Activated naive CD4-positive, alpha-beta T cell treated with anti-CD3 and anti-CD28 coated beads for 36 hours (primary cell): ENCODE data around the gene TIMM22. TPM values are rescaled to one million over a fixed set of nuclear protein-coding genes. Genes with fewer than 3 reads are reported as not detected.

Experiments used
- CTCF ChIA-PET: fragments of 350-600 bp; sonication (Branson Sonifier 250); formaldehyde crosslinking; loops from one replicate; lab custom pipeline; 2021; ENCODE audit warnings: antibody characterized with exemption; lab: Charles Lee
- DNase-seq: peaks from one replicate; pipeline ENCODE4 v3.0.0-alpha.2; 2020
- H3K27ac Mint-ChIP-seq: one replicate; pipeline ENCODE4 v1.8.0; 2021; ENCODE audit warnings: mild to moderate bottlenecking, mixed read lengths
- H3K27me3 Mint-ChIP-seq: one replicate; pipeline ENCODE4 v1.8.0; 2021; ENCODE audit warnings: low read depth, mixed read lengths
- H3K36me3 Mint-ChIP-seq: one replicate; pipeline ENCODE4 v1.8.0; 2021; ENCODE audit warnings: low read depth, mixed read lengths
- H3K4me1 Mint-ChIP-seq: one replicate; pipeline ENCODE4 v1.8.0; 2021; ENCODE audit warnings: low read depth, mixed read lengths
- H3K4me3 Mint-ChIP-seq: one replicate; pipeline ENCODE4 v1.8.0; 2021; ENCODE audit warnings: mild to moderate bottlenecking, moderate library complexity, mixed read lengths
- H3K9me3 Mint-ChIP-seq: one replicate; pipeline ENCODE4 v1.8.0; 2021; ENCODE audit warnings: mixed read lengths
- intact Hi-C: fragments of 100-400 bp; cut with micrococcal nuclease; formaldehyde crosslinking; loops from one replicate; pipeline ENCODE4 v1.15.1; 2023
- total RNA-seq, 2 experiments: library from RNA; stranded (reverse); gene quantifications; one replicate each; pipeline ENCODE4 v1.2.3, GENCODE V29; 2021

Gene TIMM22
- total RNA-seq, 2 experiments from 2014 or later, result 7.3 to 7.4 TPM

- CTCF ChIA-PET, result no interaction called here
- H3K27ac Mint-ChIP-seq, result no peak overlapping the region
- H3K36me3 Mint-ChIP-seq, result no peaks in the 10 kb centered on the region
- H3K9me3 Mint-ChIP-seq, result no peaks in the 10 kb centered on the region
- no peaks in the 10 kb centered on the region for H3K27me3 Mint-ChIP-seq
- intact Hi-C loops, result no loop called here
- H3K4me3 Mint-ChIP-seq, result no peak overlapping the region
- no peaks in the 10 kb centered on the region for H3K4me1 Mint-ChIP-seq
- DNase-seq, result no peak
These were observed 24.2 kb downstream of the TIMM22 start for GRCh38 chr17:1021147-1021546.

- Mint-ChIP-seq H3K36me3 (no peaks in the 10 kb centered on the region), H3K27ac (no peak overlapping the region), H3K4me1 (no peaks in the 10 kb centered on the region), H3K4me3 (no peak overlapping the region), H3K27me3 (no peaks in the 10 kb centered on the region), H3K9me3 (no peaks in the 10 kb centered on the region)
- intact Hi-C loops, result no loop called here
- CTCF ChIA-PET, result no interaction called here
- DNase-seq, result no peak
These were observed 25.5 kb downstream of the TIMM22 start for GRCh38 chr17:1022278-1023024.

GRCh38 chr17:1024076-1024475, 27.1 kb downstream of the TIMM22 start:
- CTCF ChIA-PET, result interaction anchor here (0.7 kb wide), 1 partner anchor 46 kb away, joined by 3 read pairs; no protein-coding TSS in a partner anchor
- intact Hi-C loops, result no loop called here

GRCh38 chr17:1025733-1026598, 29.0 kb downstream of the TIMM22 start:
- intact Hi-C loops, result no loop called here
- Mint-ChIP-seq H3K27ac (no peak overlapping the region), H3K36me3 (peaks cover 2% of the 10 kb centered on the region), H3K9me3 (no peaks in the 10 kb centered on the region), H3K4me3 (no peak overlapping the region), H3K27me3 (no peaks in the 10 kb centered on the region), H3K4me1 (no peaks in the 10 kb centered on the region)
- CTCF ChIA-PET, result no interaction called here
- DNase-seq, result no peak

More at GRCh38 chr17:1024076-1024475, 27.1 kb downstream of the TIMM22 start:
- H3K36me3 Mint-ChIP-seq, result peaks cover 2% of the 10 kb centered on the region
- no peak overlapping the region for H3K4me3 Mint-ChIP-seq
- H3K4me1 Mint-ChIP-seq, result no peaks in the 10 kb centered on the region
- DNase-seq, result no peak
- no peak overlapping the region for H3K27ac Mint-ChIP-seq
- H3K27me3 Mint-ChIP-seq, result no peaks in the 10 kb centered on the region
- H3K9me3 Mint-ChIP-seq, result no peaks in the 10 kb centered on the region

GRCh38 chr17:1026599-1026975, 29.7 kb downstream of the TIMM22 start:
- H3K27me3 Mint-ChIP-seq, result no peaks in the 10 kb centered on the region
- DNase-seq, result no peak
- H3K27ac Mint-ChIP-seq, result no peak overlapping the region
- intact Hi-C loops, result no loop called here
- peaks cover 2% of the 10 kb centered on the region for H3K36me3 Mint-ChIP-seq
- H3K4me1 Mint-ChIP-seq, result no peaks in the 10 kb centered on the region
- no peaks in the 10 kb centered on the region for H3K9me3 Mint-ChIP-seq
- no peak overlapping the region for H3K4me3 Mint-ChIP-seq
- CTCF ChIA-PET, result no interaction called here

- CTCF ChIA-PET, result no interaction called here
- intact Hi-C loops, result no loop called here
- Mint-ChIP-seq H3K27ac (no peak overlapping the region), H3K27me3 (no peaks in the 10 kb centered on the region), H3K9me3 (no peaks in the 10 kb centered on the region), H3K4me1 (no peaks in the 10 kb centered on the region), H3K4me3 (no peak overlapping the region), H3K36me3 (peaks cover 2% of the 10 kb centered on the region)
- DNase-seq, result no peak
These were observed 30.1 kb downstream of the TIMM22 start for GRCh38 chr17:1027044-1027443.

GRCh38 chr17:1029196-1029921, 32.4 kb downstream of the TIMM22 start:
- no peaks in the 10 kb centered on the region for H3K4me1 Mint-ChIP-seq
- H3K27ac Mint-ChIP-seq, result no peak overlapping the region
- CTCF ChIA-PET, result no interaction called here
- no peak for DNase-seq
- H3K4me3 Mint-ChIP-seq, result no peak overlapping the region
- H3K27me3 Mint-ChIP-seq, result no peaks in the 10 kb centered on the region
- intact Hi-C loops, result no loop called here
- peaks cover 2% of the 10 kb centered on the region for H3K36me3 Mint-ChIP-seq
- no peaks in the 10 kb centered on the region for H3K9me3 Mint-ChIP-seq

GRCh38 chr17:1029922-1030644, 33.2 kb downstream of the TIMM22 start:
- Mint-ChIP-seq H3K27me3 (no peaks in the 10 kb centered on the region), H3K4me1 (no peaks in the 10 kb centered on the region), H3K4me3 (no peak overlapping the region), H3K27ac (no peak overlapping the region), H3K36me3 (peaks cover 2% of the 10 kb centered on the region), H3K9me3 (no peaks in the 10 kb centered on the region)
- intact Hi-C loops, result no loop called here
- CTCF ChIA-PET, result interaction anchor here (0.6 kb wide), 1 partner anchor 207 kb away, joined by 3 read pairs; no protein-coding TSS in a partner anchor
- DNase-seq, result no peak

- H3K9me3 Mint-ChIP-seq, result no peaks in the 10 kb centered on the region
- H3K27me3 Mint-ChIP-seq, result no peaks in the 10 kb centered on the region
- H3K36me3 Mint-ChIP-seq, result peaks cover 2% of the 10 kb centered on the region
- DNase-seq, result no peak
- CTCF ChIA-PET, result interaction anchor here (0.6 kb wide), 1 partner anchor 206 kb away, joined by 3 read pairs; no protein-coding TSS in a partner anchor
- H3K4me3 Mint-ChIP-seq, result no peak overlapping the region
- intact Hi-C loops, result no loop called here
- no peak overlapping the region for H3K27ac Mint-ChIP-seq
- no peaks in the 10 kb centered on the region for H3K4me1 Mint-ChIP-seq
These were observed 34.0 kb downstream of the TIMM22 start for GRCh38 chr17:1030684-1031532.

GRCh38 chr17:1031711-1032110, 34.8 kb downstream of the TIMM22 start:
- intact Hi-C loops, result no loop called here
- Mint-ChIP-seq H3K27me3 (no peaks in the 10 kb centered on the region), H3K4me1 (no peaks in the 10 kb centered on the region), H3K9me3 (no peaks in the 10 kb centered on the region), H3K36me3 (peaks cover 2% of the 10 kb centered on the region), H3K4me3 (no peak overlapping the region), H3K27ac (no peak overlapping the region)
- CTCF ChIA-PET, result no interaction called here
- DNase-seq, result no peak

- Mint-ChIP-seq H3K9me3 (no peaks in the 10 kb centered on the region), H3K27ac (no peak overlapping the region), H3K36me3 (peaks cover 2% of the 10 kb centered on the region), H3K27me3 (no peaks in the 10 kb centered on the region), H3K4me1 (no peaks in the 10 kb centered on the region), H3K4me3 (no peak overlapping the region)
- no peak for DNase-seq
- CTCF ChIA-PET, result no interaction called here
- intact Hi-C loops, result no loop called here
These were observed 35.5 kb downstream of the TIMM22 start for GRCh38 chr17:1032391-1032790.
